ENCODE results near the gene KLHL36.

DNA sequence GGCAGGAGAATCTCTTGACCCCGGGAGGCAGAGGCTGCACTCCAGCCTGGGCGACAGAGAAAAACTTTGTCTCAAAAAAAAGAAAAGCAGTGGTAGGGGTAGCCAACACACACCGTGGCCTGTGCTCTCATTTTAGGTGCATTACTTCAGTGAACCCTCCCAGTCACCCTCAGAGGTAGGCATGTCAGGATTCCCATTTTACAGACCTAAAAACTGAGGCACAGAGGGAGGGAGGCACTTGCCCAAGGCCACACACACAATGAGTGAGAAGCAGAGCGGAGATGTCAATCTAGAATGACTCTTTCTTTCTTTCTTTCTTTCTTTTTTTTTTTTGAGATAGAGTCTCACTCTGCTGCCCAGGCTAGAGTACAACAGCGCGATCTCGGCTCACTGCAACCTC, 35.6 kb upstream of the KLHL36 start:
- no peak for TF ChIP-seq YY1 (IDR thresholded peaks at IDR 0.05; ENCODE audit: insufficient read depth, insufficient read length)
- TF ChIP-seq ZNF274 (IDR thresholded peaks at IDR 0.05; ENCODE audit: low read depth, low read length): no peak
